ENCODE measurements around the gene LRP1B.

DNA sequence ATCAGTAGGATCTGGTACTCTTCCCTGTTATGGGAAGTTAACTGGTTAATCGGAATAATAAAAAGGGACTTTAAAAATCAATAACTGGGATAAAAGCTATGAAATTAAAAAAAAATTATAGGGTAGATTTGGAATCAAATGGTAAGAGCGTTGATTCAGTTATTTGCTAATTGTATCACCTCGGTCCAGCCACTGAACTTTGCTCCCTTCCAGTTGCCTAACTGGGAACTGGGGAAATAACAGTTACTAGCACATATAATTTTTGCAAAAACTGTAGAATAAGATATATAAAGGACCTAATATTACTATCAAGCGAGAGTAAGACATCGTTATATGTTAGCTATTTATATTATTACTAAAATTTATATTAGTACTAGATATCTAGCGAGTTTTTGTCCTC lies 302.1 kb downstream of the LRP1B start:
- TF ChIP-seq CTCF (IDR thresholded peaks at IDR 0.05; ENCODE audit: borderline replicate concordance, extremely low read depth, low read length, poor library complexity, severe bottlenecking) (no peak), EZH2 (IDR thresholded peaks at IDR 0.05; ENCODE audit: borderline replicate concordance, low read depth, low read length, severe bottlenecking) (no peak)

Data from DND-41 (cell line).